BE2C (cell line): ENCODE results near the gene ARID1A.

Source experiments
- DNase-seq: peaks from one replicate; pipeline ENCODE4 v3.0.0-alpha.2; 2020
- H3K27me3 ChIP-seq: fragments of 250-450 bp; sonication (Bioruptor Pico); 2 replicates; pipeline ENCODE4 v1.5.1; 2020; ENCODE audit warnings: mild to moderate bottlenecking
- H3K36me3 ChIP-seq: fragments of 250-450 bp; sonication (Bioruptor Pico); 2 replicates; pipeline ENCODE4 v1.5.1; 2020; ENCODE audit warnings: mild to moderate bottlenecking
- H3K4me1 ChIP-seq: fragments of 250-450 bp; sonication (Bioruptor Pico); 2 replicates; pipeline ENCODE4 v1.5.1; 2020
- H3K4me3 ChIP-seq: 2 replicates; pipeline ENCODE4 v1.5.1; 2011; ENCODE audit warnings: low read depth, low read length
- H3K9me3 ChIP-seq: fragments of 250-450 bp; sonication (Bioruptor Pico); 2 replicates; pipeline ENCODE4 v1.5.1; 2020
- TF ChIP-seq, protein P1 (sequence below): IDR thresholded peaks from 2 replicates; pipeline ENCODE4 v1.5.1; 2012; ENCODE audit warnings: mild to moderate bottlenecking, low read depth, low read length

ARID1A gene

DNA sequence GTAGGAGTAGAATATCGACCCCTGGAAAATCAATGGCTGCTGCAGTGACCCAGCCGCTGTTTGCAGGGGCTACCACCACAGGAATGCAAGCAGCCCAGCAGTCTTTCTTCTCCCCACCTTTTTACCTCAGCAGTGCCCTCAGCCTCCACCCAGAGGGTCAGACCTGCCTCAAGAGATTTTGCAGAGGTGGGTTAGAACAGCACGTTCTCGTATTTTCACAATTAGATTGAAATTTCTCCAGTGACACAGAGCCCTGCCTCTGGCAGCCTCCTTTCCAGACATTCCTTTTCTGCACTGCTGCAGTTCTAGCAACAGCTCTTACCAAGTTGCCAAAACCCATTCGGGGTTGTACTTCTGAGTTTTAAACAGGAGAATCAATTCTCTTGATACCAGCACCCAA is 53.6 kb downstream of the ARID1A start:
- no peaks in the 10 kb centered on the region for H3K27me3 ChIP-seq
- no peak overlapping the region for H3K4me3 ChIP-seq
- no peaks in the 10 kb centered on the region for H3K4me1 ChIP-seq
- no peaks in the 10 kb centered on the region for H3K9me3 ChIP-seq
- TF ChIP-seq, protein P1, sequence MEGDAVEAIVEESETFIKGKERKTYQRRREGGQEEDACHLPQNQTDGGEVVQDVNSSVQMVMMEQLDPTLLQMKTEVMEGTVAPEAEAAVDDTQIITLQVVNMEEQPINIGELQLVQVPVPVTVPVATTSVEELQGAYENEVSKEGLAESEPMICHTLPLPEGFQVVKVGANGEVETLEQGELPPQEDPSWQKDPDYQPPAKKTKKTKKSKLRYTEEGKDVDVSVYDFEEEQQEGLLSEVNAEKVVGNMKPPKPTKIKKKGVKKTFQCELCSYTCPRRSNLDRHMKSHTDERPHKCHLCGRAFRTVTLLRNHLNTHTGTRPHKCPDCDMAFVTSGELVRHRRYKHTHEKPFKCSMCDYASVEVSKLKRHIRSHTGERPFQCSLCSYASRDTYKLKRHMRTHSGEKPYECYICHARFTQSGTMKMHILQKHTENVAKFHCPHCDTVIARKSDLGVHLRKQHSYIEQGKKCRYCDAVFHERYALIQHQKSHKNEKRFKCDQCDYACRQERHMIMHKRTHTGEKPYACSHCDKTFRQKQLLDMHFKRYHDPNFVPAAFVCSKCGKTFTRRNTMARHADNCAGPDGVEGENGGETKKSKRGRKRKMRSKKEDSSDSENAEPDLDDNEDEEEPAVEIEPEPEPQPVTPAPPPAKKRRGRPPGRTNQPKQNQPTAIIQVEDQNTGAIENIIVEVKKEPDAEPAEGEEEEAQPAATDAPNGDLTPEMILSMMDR = no peak
- DNase-seq = no peak
- H3K36me3 ChIP-seq = peaks cover 38% of the 10 kb centered on the region

DNA sequence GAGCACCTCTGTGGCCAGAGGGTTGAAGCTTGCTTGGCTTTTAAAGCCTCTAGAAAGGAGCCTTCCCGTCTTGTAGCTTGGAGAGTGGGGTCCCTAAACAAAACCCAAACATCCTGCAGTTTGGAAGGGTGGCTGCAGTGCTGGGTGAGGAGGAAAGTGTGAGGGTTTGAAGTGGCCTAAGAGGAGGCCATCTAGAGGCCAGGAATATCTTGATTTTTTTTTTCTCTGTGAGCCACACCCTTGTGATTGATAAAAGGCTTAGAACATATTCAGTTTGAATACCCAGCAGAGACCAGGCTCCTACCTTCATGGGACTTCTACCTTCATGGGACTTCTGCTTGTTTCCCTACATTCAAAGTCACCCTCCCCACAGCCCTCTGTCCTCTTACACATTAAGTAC is 54.6 kb downstream of the ARID1A start:
- H3K9me3 ChIP-seq = no peaks in the 10 kb centered on the region
- H3K4me1 ChIP-seq = no peaks in the 10 kb centered on the region
- peaks cover 28% of the 10 kb centered on the region for H3K36me3 ChIP-seq
- TF ChIP-seq, protein P1 = no peak
- H3K4me3 ChIP-seq = no peak overlapping the region
- DNase-seq = no peak
- H3K27me3 ChIP-seq = no peaks in the 10 kb centered on the region

DNA sequence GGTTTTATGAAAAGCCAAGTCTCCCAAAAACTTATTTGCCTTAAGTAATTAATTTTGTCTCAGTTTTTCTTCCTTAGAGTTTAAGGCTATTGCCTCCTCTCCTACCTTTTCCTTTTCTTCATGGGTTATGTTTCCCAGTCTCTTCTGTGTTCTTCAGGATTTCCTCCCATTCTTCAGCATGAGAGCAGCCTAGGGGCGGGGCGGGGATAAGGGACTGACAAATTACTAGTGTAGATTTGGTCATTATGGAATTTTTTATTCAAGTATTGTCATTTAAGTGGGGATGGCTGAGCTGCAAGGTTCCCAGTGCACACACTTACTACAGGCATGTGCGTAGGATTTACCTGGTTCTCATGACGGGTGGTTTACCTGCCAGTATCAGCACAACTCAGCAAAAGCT is 56.7 kb downstream of the ARID1A start:
- H3K4me3 ChIP-seq = no peak overlapping the region
- no peak for DNase-seq
- H3K9me3 ChIP-seq = no peaks in the 10 kb centered on the region
- H3K36me3 ChIP-seq = peaks cover 16% of the 10 kb centered on the region
- H3K27me3 ChIP-seq = no peaks in the 10 kb centered on the region
- TF ChIP-seq, protein P1 = no peak
- no peaks in the 10 kb centered on the region for H3K4me1 ChIP-seq

DNA sequence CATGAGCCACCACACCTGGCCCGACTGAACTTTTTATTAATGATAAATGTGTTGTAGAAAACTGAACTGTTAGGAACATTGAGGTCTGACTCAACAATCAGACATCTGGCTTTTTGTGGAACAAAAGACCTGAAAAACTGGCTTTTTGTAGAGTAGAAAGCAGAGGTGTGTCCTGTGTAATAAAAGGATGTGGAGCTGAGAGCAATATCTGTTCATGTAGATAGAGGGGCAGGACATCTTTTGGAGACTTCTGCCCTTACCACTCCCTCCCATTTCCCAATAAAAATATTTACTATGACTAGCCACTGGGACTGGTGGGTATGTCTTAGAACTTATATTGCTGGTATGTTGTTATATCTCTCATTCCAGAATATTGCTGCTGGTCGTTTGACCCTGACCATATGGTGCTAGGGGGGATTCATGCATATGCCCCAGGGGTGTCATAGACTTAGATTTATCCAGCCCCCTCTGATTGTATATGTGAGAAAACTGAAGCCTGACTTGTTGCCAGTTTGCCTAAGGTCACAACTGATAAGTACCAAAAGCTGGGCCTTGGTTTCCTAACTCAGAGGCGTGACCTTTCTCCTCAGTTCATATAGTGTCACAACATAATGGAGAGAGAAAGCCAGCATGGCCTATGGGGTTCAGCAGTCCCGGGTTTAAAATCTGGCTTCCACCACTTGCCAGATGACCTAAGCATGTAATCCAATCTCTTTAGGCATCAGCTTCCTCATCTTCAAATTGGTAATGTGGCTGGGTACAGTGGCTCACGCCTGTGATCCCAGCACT is 58.5 kb downstream of the ARID1A start:
- TF ChIP-seq, protein P1 = no peak
- Histone ChIP-seq H3K27me3 (no peaks in the 10 kb centered on the region), H3K9me3 (no peaks in the 10 kb centered on the region), H3K4me3 (no peak overlapping the region), H3K4me1 (no peaks in the 10 kb centered on the region), H3K36me3 (peaks cover 28% of the 10 kb centered on the region)
- no peak for DNase-seq

DNA sequence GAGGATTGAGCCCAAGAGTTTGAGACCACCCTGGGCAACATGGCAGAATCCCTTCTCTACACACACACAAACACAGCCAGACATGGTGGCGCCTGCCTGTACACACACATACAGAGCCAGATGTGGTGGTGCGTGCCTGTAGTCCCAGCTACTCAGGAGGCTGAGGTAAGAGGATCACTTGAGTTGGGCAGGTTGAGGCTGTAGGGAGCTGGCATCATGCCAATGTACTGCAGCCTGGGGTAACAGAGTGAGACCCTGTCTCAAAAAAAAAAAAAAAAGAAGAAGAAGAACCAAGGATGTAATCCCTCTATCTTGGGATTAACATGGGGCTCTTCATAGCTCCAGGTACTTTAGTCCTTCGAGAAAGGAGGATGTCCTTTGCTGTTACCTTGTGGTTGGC is 62.5 kb downstream of the ARID1A start:
- Histone ChIP-seq H3K27me3 (no peaks in the 10 kb centered on the region), H3K4me1 (no peaks in the 10 kb centered on the region), H3K36me3 (peaks cover 40% of the 10 kb centered on the region), H3K4me3 (no peak overlapping the region), H3K9me3 (no peaks in the 10 kb centered on the region)
- DNase-seq = no peak
- TF ChIP-seq, protein P1 = no peak

DNA sequence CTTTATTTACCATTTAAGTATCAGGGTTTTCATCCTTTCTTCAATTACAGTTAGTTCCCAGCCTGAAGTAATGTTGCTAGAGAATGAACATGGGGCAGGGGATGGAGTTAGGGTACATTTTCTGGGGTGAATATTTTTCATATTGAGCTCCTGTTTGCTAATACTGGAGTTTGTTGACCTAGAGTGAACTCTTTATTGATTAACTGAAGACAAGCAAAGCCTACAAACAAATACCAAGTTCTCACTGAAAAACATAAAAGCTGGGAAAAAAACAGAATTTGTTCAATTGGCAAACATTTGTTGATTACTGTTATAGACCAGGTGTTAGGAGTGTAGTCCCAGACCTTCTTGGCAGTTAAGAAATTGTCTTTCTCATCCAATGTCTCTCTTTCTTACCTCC is 63.7 kb downstream of the ARID1A start:
- TF ChIP-seq, protein P1 = no peak
- H3K27me3 ChIP-seq = no peaks in the 10 kb centered on the region
- DNase-seq = no peak
- no peaks in the 10 kb centered on the region for H3K4me1 ChIP-seq
- H3K4me3 ChIP-seq = no peak overlapping the region
- no peaks in the 10 kb centered on the region for H3K9me3 ChIP-seq
- peaks cover 42% of the 10 kb centered on the region for H3K36me3 ChIP-seq
